H1 (cell line): ENCODE data around the gene NEU3. TPM values are rescaled to one million over a fixed set of nuclear protein-coding genes. Genes with fewer than 3 reads are reported as not detected.

Experiments
- CTCF ChIA-PET: fragments of 300-600 bp; sonication (Branson Sonifier 250); formaldehyde crosslinking; loops from one replicate; lab custom pipeline; 2021; ENCODE audit not compliant: partially characterized antibody; lab: Charles Lee
- POLR2A ChIA-PET: fragments of 300-600 bp; sonication (Branson Sonifier 250); formaldehyde crosslinking; loops from one replicate; lab custom pipeline; 2021; ENCODE audit warnings: inconsistent platforms; ENCODE audit not compliant: partially characterized antibody; lab: Charles Lee
- DNase-seq, 2 experiments: peaks; one replicate each; pipeline versions ENCODE4 v3.0.0 to v3.0.0-alpha.2; 2010 to 2022; ENCODE audit warnings: low spot score in 2 of 2, low read depth in 1 of 2, mixed read lengths in 1 of 2
- FAIRE-seq: peaks from 2 replicates; lab custom pipeline; 2011; peaks lifted over from hg19 to GRCh38; lab: Jason Lieb, UNC
- H2AFZ ChIP-seq: 2 replicates; pipeline ENCODE4 v1.8.1; 2012; ENCODE audit warnings: low read length, inconsistent platforms
- H2AK5ac ChIP-seq: 2 replicates; pipeline ENCODE4 v1.6.1; 2013; ENCODE audit warnings: low read depth, low read length
- H2BK120ac ChIP-seq: replicated peaks from 2 replicates; pipeline ENCODE3; 2013; ENCODE audit warnings: low read depth, low read length, inconsistent platforms
- H2BK12ac ChIP-seq: 2 replicates; pipeline ENCODE4 v1.6.1; 2013; ENCODE audit warnings: low read depth, low read length
- H2BK15ac ChIP-seq: 2 replicates; pipeline ENCODE4 v1.6.1; 2013; ENCODE audit warnings: low read length
- H2BK20ac ChIP-seq: 2 replicates; pipeline ENCODE4 v1.6.1; 2013; ENCODE audit warnings: low read length
- H2BK5ac ChIP-seq: 2 replicates; pipeline ENCODE4 v1.6.1; 2013; ENCODE audit warnings: low read depth, low read length
- H3K14ac ChIP-seq: 2 replicates; pipeline ENCODE4 v1.6.1; 2013; ENCODE audit warnings: inconsistent platforms; ENCODE audit not compliant: insufficient read length
- H3K18ac ChIP-seq: 2 replicates; pipeline ENCODE4 v1.6.1; 2013; ENCODE audit warnings: low read length; ENCODE audit errors: extremely low read depth
- H3K23ac ChIP-seq: 2 replicates; pipeline ENCODE4 v1.6.1; 2013; ENCODE audit warnings: inconsistent platforms; ENCODE audit not compliant: insufficient read length
- H3K23me2 ChIP-seq: 2 replicates; pipeline ENCODE4 v1.6.1; 2013; ENCODE audit warnings: low read depth, low read length
- H3K27ac ChIP-seq: 2 replicates; pipeline ENCODE4 v1.6.1; 2011; ENCODE audit warnings: low read depth, low read length, inconsistent platforms
- H3K27me3 ChIP-seq, 4 experiments: replicated peaks in 1 of 4; 1 replicate in 1 of 4; 2 replicates in 3 of 4; pipeline versions ENCODE4 v1.6.1 to v1.8.1; 2011 to 2013; ENCODE audit warnings: low read length in 3 of 4, mild to moderate bottlenecking in 3 of 4, inconsistent platforms in 2 of 4, mixed read lengths in 2 of 4, moderate library complexity in 1 of 4; ENCODE audit not compliant: control insufficient read depth in 3 of 4, insufficient read depth in 3 of 4; ENCODE audit errors: extremely low read depth in 1 of 4
- H3K36me3 ChIP-seq, 4 experiments: 2 replicates each; pipeline versions ENCODE4 v1.6.1 to v1.8.1; 2011 to 2013; ENCODE audit warnings: mild to moderate bottlenecking in 4 of 4, low read length in 3 of 4, moderate library complexity in 2 of 4, control low read depth in 1 of 4, inconsistent platforms in 1 of 4; ENCODE audit not compliant: insufficient read depth in 4 of 4, control insufficient read depth in 2 of 4
- H3K4ac ChIP-seq: replicated peaks from 2 replicates; pipeline ENCODE3; 2013; ENCODE audit warnings: low read length, low read depth, mixed read lengths, inconsistent platforms; ENCODE audit not compliant: insufficient read length
- H3K4me1 ChIP-seq, 4 experiments: replicated peaks in 1 of 4; 1 replicate in 1 of 4; 2 replicates in 3 of 4; pipeline versions ENCODE4 v1.6.1 to v1.8.1; 2011 to 2013; ENCODE audit warnings: low read length in 3 of 4, inconsistent platforms in 2 of 4, mixed read lengths in 1 of 4; ENCODE audit not compliant: insufficient read depth in 4 of 4, control insufficient read depth in 3 of 4
- H3K4me2 ChIP-seq, 2 experiments: 2 replicates each; pipeline versions ENCODE4 v1.6.1 to v1.8.1; 2011 to 2013; ENCODE audit warnings: low read depth in 2 of 2, low read length in 2 of 2, control low read depth in 1 of 2, inconsistent platforms in 1 of 2, mild to moderate bottlenecking in 1 of 2; ENCODE audit not compliant: insufficient read depth in 1 of 2
- H3K4me3 ChIP-seq, 4 experiments: fragments of 200-600, 300-600 bp in 1 of 4; sonication (generic), shearing (Covaris generic), sonication (Bioruptor Twin) in 1 of 4; 2 replicates each; pipeline versions ENCODE4 v1.5.1 to v1.8.1; 2011 to 2016; ENCODE audit warnings: low read length in 4 of 4, low read depth in 3 of 4, control low read depth in 2 of 4, inconsistent platforms in 2 of 4, mild to moderate bottlenecking in 2 of 4, mixed read lengths in 1 of 4, moderate library complexity in 1 of 4; ENCODE audit not compliant: insufficient read depth in 2 of 4; ENCODE audit errors: extremely low read depth in 1 of 4
- H3K56ac ChIP-seq: replicated peaks from 2 replicates; pipeline ENCODE3; 2013; ENCODE audit warnings: low read depth, mild to moderate bottlenecking, mixed read lengths, low read length, inconsistent platforms; ENCODE audit not compliant: insufficient read length
- H3K79me1 ChIP-seq: 2 replicates; pipeline ENCODE4 v1.6.1; 2013; ENCODE audit warnings: low read depth, low read length, control low read depth
- H3K79me2 ChIP-seq, 2 experiments: 2 replicates each; pipeline versions ENCODE4 v1.6.1 to v1.8.1; 2012 to 2013; ENCODE audit warnings: low read length in 2 of 2, mild to moderate bottlenecking in 2 of 2, inconsistent platforms in 1 of 2; ENCODE audit not compliant: insufficient read depth in 2 of 2, control insufficient read depth in 1 of 2
- H3K9ac ChIP-seq, 4 experiments: replicated peaks in 1 of 4; 1 replicate in 1 of 4; 2 replicates in 3 of 4; pipeline versions ENCODE4 v1.6.1 to v1.8.1; 2011 to 2013; ENCODE audit warnings: low read depth in 3 of 4, low read length in 3 of 4, control low read depth in 2 of 4, mild to moderate bottlenecking in 2 of 4, moderate library complexity in 2 of 4, inconsistent platforms in 1 of 4; ENCODE audit errors: extremely low read depth in 1 of 4
- H3K9me3 ChIP-seq, 2 experiments: 2 replicates each; pipeline versions ENCODE4 v1.6.1 to v1.8.1; 2012 to 2013; ENCODE audit warnings: mild to moderate bottlenecking in 2 of 2, moderate library complexity in 2 of 2, control low read depth in 1 of 2, inconsistent platforms in 1 of 2, low read depth in 1 of 2, low read length in 1 of 2, mixed read lengths in 1 of 2; ENCODE audit not compliant: insufficient read depth in 2 of 2
- H4K20me1 ChIP-seq, 2 experiments: replicated peaks in 1 of 2; 2 replicates each; pipeline versions ENCODE3 to v1.8.1; 2011 to 2013; ENCODE audit warnings: inconsistent platforms in 2 of 2, low read length in 2 of 2, mild to moderate bottlenecking in 1 of 2; ENCODE audit not compliant: insufficient read depth in 2 of 2, control insufficient read depth in 1 of 2
- H4K5ac ChIP-seq: 2 replicates; pipeline ENCODE4 v1.6.1; 2013; ENCODE audit warnings: low read length, low read depth, mixed read lengths, inconsistent platforms; ENCODE audit not compliant: insufficient read length
- H4K8ac ChIP-seq: 2 replicates; pipeline ENCODE4 v1.8.0; 2013; ENCODE audit warnings: mild to moderate bottlenecking, moderate library complexity, low read length, inconsistent platforms; ENCODE audit not compliant: insufficient read depth; ENCODE audit errors: extremely low read depth
- H4K91ac ChIP-seq: replicated peaks from 2 replicates; pipeline ENCODE3; 2013; ENCODE audit warnings: low read length, mixed read lengths, inconsistent platforms; ENCODE audit not compliant: insufficient read length
- CHD2 ChIP-seq: IDR thresholded peaks from 2 replicates; pipeline ENCODE4 v1.6.1; 2012; ENCODE audit warnings: low read length, improper control_type of control experiment
- EGR1 ChIP-seq: IDR thresholded peaks from 2 replicates; pipeline ENCODE4 v1.6.1; 2011; ENCODE audit warnings: low read depth, low read length, borderline replicate concordance
- EP300 ChIP-seq, 2 experiments: IDR thresholded peaks; 1 replicate in 1 of 2; 2 replicates in 1 of 2; pipeline ENCODE4 v1.6.1; 2011 to 2012; ENCODE audit warnings: low read depth in 2 of 2, low read length in 2 of 2, mild to moderate bottlenecking in 2 of 2, borderline replicate concordance in 1 of 2, inconsistent platforms in 1 of 2, moderate library complexity in 1 of 2
- HDAC2 ChIP-seq, 2 experiments: fragments of 300-600 bp in 1 of 2; sonication (generic) in 1 of 2; IDR thresholded peaks; 2 replicates each; pipeline ENCODE4 v1.6.1; 2011 to 2012; ENCODE audit warnings: low read depth in 2 of 2, low read length in 2 of 2, mild to moderate bottlenecking in 2 of 2, moderate library complexity in 2 of 2, borderline replicate concordance in 1 of 2, inconsistent platforms in 1 of 2
- HDAC6 ChIP-seq: IDR thresholded peaks from one replicate; pipeline ENCODE4 v1.7.1; 2012; ENCODE audit warnings: low read depth, mild to moderate bottlenecking, inconsistent platforms, low read length, moderate library complexity
- RFX5 ChIP-seq: IDR thresholded peaks from 2 replicates; pipeline ENCODE4 v1.6.1; 2011; ENCODE audit warnings: low read depth, low read length, improper control_type of control experiment, borderline replicate concordance
- SRF ChIP-seq: IDR thresholded peaks from 2 replicates; pipeline ENCODE4 v1.6.1; 2011; ENCODE audit warnings: mild to moderate bottlenecking, low read depth, low read length, moderate library complexity
- SUZ12 ChIP-seq: fragments of 200-600 bp; sonication (generic); IDR thresholded peaks from 2 replicates; pipeline ENCODE4 v1.6.1; 2012; ENCODE audit warnings: mild to moderate bottlenecking, inconsistent platforms, low read length, moderate library complexity, mixed read lengths
- TCF12 ChIP-seq: IDR thresholded peaks from 2 replicates; pipeline ENCODE4 v1.6.1; 2011; ENCODE audit warnings: low read depth, mild to moderate bottlenecking, low read length
- WGBS, 2 experiments: shearing (Covaris generic) in 1 of 2; methylation state at CpG; one replicate each; pipeline versions ENCODE4 v1.1.6 to v1.1.7; 2013 to 2015; ENCODE audit warnings: low lambda C conversion rate in 2 of 2, mixed read lengths in 2 of 2, inconsistent platforms in 1 of 2, low coverage in 1 of 2, missing lambda C conversion rate in 1 of 2; ENCODE audit not compliant: insufficient replicate concordance in 2 of 2, insufficient coverage in 1 of 2, insufficient read length in 1 of 2; ENCODE audit errors: extremely low coverage in 1 of 2, missing lambda C conversion rate in 1 of 2; 5-methylcytosine and 5-hydroxymethylcytosine counted together
- polyA plus RNA-seq, 7 experiments: library from polyadenylated mRNA; depleted of rRNA in 3 of 7; stranded (reverse) in 5 of 7; unstranded in 2 of 7; fragments of >200 nt in 5 of 7; fragments of 200-250 nt in 2 of 7; gene quantifications; 1 replicate in 5 of 7; 2 replicates in 1 of 7; 4 replicates in 1 of 7; pipeline versions ENCODE4 v1.2.1 to v1.2.3, GENCODE V29; 2011 to 2013; ENCODE audit warnings: missing spikeins in 2 of 7, mixed read lengths in 2 of 7
- total RNA-seq: library from RNA; stranded (reverse); fragmentation: NEBNext Ultra II Directional; extraction: Animal tissue kit (Norgen Biotek cat#: 25700); gene quantifications from 2 replicates; pipeline ENCODE4 v1.2.1, GENCODE V29; 2021

Gene NEU3
- total and polyA plus RNA-seq, 2 of the 8 experiments (the other 6 are each of a cell fraction or from before 2014, with no cell fraction given): 8.9 to 15.6 TPM

DNA sequence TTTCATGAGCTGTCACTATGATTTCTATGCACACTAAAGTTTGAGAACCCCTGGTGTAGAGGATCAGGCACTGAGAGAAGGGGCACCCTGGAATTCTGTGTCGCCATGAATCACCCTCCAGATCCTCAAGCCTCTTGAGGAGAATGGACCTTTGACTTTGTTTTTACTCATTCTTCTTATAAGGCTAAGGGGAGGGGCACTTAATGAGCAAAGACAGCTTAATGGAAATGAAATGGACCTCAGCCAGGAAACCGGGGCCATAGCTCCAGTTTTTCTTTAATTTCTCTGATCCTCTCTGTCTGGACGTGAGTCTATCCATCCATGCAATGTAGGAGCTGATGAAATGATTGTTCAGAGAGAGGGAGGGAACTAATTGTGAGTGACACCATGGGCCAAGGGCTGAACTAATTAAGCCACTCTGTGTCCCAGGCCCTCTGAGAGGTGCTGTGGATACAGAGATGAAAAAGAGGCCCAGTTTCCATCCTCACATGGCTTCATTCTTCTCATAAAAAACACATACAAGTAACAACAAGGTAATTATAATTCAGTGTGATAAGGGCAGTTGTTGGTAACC, 75.1 kb downstream of the NEU3 start:
- Histone ChIP-seq H2AK5ac (no peak overlapping the region), H3K23ac (no peak overlapping the region), H3K4ac (no peak overlapping the region), H3K23me2 (no peaks in the 10 kb centered on the region), H3K36me3 (no peaks in the 10 kb centered on the region), H3K4me3 (no peak overlapping the region), H3K14ac (no peak overlapping the region), H2BK12ac (no peak overlapping the region), H3K27me3 (no peaks in the 10 kb centered on the region), H3K27ac (no peak overlapping the region), H3K4me1 (no peaks in the 10 kb centered on the region), H2BK15ac (no peak overlapping the region), H2BK20ac (no peak overlapping the region), H3K56ac (no peak overlapping the region), H3K79me2 (no peaks in the 10 kb centered on the region), H4K91ac (no peak overlapping the region), H2BK120ac (no peak overlapping the region), H3K9ac (no peak overlapping the region), H3K9me3 (no peaks in the 10 kb centered on the region), H3K4me2 (no peak overlapping the region), H2AFZ (0 out of 2 replicates have a peak overlapping the region, but pooled peaks have one; percentile 31), H3K18ac (no peak overlapping the region), H2BK5ac (no peak overlapping the region), H4K20me1 (no peaks in the 10 kb centered on the region), H3K79me1 (no peaks in the 10 kb centered on the region), H4K8ac (no peak overlapping the region), H4K5ac (no peak overlapping the region)
- DNase-seq: no peak
- WGBS, 2 experiments: 86% methylated on average over 3 of the region's 3 CpGs; no CpG with 5 or more reads in 1 of the 2 experiments
- FAIRE-seq: no peak
- TF ChIP-seq HDAC6: no peak
- no peak for TF ChIP-seq SRF
- no peak for TF ChIP-seq RFX5
- TF ChIP-seq TCF12: no peak
- TF ChIP-seq EP300 (IDR thresholded peaks at IDR 0.05; ENCODE audit: borderline replicate concordance in 1 of 2, low read depth in 2 of 2, low read length in 2 of 2): no peak
- no peak for TF ChIP-seq CHD2
- no peak for TF ChIP-seq SUZ12
- no peak for TF ChIP-seq EGR1
- no peak for TF ChIP-seq HDAC2 (IDR thresholded peaks at IDR 0.05; ENCODE audit: borderline replicate concordance in 1 of 2, low read depth in 2 of 2, low read length in 2 of 2)
- ChIA-PET POLR2A (no interaction called here), CTCF (interaction anchor here (0.6 to 2.4 kb wide), 3 partner anchors 42 to 83 kb away, joined by 3 to 13 read pairs (median 3); no protein-coding TSS in a partner anchor)
